ENCODE data around the gene CADM1. TPM values are rescaled to one million over a fixed set of nuclear protein-coding genes. Genes with fewer than 3 reads are reported as not detected.

Gene CADM1
- total and polyA plus RNA-seq, 2 experiments from 2014 or later: 16.5 to 18.0 TPM

DNA sequence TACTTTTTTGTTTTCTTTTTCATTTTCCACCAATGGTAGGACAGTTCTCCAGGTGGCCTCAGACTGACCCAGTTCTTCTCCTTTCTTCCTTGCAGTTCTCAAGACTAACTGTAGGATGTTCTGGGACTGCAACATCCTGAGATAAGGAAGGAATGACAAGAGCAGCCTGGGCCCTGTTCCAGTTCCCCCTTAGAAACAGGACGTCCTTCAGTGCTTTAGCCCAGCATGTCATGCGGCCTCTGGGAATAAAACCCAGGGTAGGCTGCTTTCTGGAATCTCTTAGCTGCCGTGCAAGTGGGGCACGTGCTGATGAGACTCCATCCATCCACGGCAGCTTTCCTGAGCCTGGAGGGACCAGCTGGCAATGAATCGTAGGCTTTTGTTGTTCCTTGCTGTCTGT, 24.0 kb upstream of the CADM1 start (continued):
- TF ChIP-seq, protein P1, sequence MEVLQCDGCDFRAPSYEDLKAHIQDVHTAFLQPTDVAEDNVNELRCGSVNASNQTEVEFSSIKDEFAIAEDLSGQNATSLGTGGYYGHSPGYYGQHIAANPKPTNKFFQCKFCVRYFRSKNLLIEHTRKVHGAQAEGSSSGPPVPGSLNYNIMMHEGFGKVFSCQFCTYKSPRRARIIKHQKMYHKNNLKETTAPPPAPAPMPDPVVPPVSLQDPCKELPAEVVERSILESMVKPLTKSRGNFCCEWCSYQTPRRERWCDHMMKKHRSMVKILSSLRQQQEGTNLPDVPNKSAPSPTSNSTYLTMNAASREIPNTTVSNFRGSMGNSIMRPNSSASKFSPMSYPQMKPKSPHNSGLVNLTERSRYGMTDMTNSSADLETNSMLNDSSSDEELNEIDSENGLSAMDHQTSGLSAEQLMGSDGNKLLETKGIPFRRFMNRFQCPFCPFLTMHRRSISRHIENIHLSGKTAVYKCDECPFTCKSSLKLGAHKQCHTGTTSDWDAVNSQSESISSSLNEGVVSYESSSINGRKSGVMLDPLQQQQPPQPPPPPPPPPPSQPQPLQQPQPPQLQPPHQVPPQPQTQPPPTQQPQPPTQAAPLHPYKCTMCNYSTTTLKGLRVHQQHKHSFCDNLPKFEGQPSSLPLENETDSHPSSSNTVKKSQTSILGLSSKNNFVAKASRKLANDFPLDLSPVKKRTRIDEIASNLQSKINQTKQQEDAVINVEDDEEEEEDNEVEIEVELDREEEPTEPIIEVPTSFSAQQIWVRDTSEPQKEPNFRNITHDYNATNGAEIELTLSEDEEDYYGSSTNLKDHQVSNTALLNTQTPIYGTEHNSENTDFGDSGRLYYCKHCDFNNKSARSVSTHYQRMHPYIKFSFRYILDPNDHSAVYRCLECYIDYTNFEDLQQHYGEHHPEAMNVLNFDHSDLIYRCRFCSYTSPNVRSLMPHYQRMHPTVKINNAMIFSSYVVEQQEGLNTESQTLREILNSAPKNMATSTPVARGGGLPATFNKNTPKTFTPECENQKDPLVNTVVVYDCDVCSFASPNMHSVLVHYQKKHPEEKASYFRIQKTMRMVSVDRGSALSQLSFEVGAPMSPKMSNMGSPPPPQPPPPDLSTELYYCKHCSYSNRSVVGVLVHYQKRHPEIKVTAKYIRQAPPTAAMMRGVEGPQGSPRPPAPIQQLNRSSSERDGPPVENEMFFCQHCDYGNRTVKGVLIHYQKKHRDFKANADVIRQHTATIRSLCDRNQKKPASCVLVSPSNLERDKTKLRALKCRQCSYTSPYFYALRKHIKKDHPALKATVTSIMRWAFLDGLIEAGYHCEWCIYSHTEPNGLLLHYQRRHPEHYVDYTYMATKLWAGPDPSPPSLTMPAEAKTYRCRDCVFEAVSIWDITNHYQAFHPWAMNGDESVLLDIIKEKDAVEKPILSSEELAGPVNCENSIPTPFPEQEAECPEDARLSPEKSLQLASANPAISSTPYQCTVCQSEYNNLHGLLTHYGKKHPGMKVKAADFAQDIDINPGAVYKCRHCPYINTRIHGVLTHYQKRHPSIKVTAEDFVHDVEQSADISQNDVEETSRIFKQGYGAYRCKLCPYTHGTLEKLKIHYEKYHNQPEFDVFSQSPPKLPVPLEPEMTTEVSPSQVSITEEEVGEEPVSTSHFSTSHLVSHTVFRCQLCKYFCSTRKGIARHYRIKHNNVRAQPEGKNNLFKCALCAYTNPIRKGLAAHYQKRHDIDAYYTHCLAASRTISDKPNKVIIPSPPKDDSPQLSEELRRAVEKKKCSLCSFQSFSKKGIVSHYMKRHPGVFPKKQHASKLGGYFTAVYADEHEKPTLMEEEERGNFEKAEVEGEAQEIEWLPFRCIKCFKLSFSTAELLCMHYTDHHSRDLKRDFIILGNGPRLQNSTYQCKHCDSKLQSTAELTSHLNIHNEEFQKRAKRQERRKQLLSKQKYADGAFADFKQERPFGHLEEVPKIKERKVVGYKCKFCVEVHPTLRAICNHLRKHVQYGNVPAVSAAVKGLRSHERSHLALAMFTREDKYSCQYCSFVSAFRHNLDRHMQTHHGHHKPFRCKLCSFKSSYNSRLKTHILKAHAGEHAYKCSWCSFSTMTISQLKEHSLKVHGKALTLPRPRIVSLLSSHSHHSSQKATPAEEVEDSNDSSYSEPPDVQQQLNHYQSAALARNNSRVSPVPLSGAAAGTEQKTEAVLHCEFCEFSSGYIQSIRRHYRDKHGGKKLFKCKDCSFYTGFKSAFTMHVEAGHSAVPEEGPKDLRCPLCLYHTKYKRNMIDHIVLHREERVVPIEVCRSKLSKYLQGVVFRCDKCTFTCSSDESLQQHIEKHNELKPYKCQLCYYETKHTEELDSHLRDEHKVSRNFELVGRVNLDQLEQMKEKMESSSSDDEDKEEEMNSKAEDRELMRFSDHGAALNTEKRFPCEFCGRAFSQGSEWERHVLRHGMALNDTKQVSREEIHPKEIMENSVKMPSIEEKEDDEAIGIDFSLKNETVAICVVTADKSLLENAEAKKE (CRISPR knock-in tag; IDR thresholded peaks at IDR 0.05): peak; percentile 56; the same call in 1 of the 2 replicates

DNA sequence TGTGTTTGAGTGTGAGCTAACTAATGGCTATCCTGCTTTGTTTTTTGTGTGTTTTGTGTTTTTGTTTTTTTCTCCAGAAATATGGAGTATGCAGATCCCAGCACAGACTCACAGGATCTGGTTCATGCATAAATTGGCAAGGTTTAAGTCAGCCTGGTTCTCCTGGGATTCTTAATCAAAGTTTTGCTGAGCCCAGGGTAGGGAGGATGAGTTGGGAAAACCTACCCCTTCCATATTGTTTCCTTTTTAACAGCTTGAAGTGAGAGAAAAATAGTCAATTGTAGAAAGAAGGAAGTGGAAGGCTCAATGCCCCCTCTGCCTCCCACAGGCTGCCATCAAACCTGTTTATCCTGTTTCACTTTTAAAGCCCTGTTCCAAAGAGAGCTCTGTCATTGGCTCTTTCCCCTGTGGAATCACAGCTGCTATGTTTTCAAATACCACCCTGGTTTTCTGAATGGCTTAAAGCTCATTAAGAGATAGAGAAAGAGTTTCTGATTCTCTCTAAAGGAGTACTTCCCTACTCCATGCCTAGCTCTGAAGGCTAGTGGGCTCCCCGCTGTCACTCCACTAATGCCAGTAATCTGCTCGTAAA, 23.4 kb upstream of the CADM1 start:
- H3K27me3 Mint-ChIP-seq (ENCODE audit: insufficient read depth, low read depth, poor library complexity): peaks cover 1% of the 10 kb centered on the region
- Histone ChIP-seq H3K4me1 (ENCODE audit: insufficient read depth) (peaks cover 7% of the 10 kb centered on the region; the same call in 1 of the 2 replicates), H3K79me2 (replicated peaks; ENCODE audit: insufficient read depth) (no peaks in the 10 kb centered on the region), H4K20me1 (replicated peaks; ENCODE audit: insufficient read depth) (no peaks in the 10 kb centered on the region), H3K36me3 (ENCODE audit: insufficient read depth) (no peaks in the 10 kb centered on the region), H3F3A (replicated peaks; ENCODE audit: low read depth) (no peaks in the 10 kb centered on the region), H3K4me2 (peak overlapping the region; percentile 23; the same call in 1 of the 2 replicates), H3K27ac (ENCODE audit: low read depth) (peak overlapping the region; percentile 15; the same call in 1 of the 2 replicates), H3K9me2 (ENCODE audit: insufficient read depth) (no peaks in the 10 kb centered on the region), H3K27me3 (ENCODE audit: insufficient read depth) (no peaks in the 10 kb centered on the region), H2AFZ (no peak overlapping the region), H3K4me3 (no peak overlapping the region)
- DNase-seq (ENCODE audit: low spot score) (peak; percentile 84), ATAC-seq (peak; percentile 82)
- no peak for TF ChIP-seq ZNF331 (CRISPR knock-in tag; IDR thresholded peaks at IDR 0.05; ENCODE audit: low read depth)
- no peak for TF ChIP-seq EZH2phosphoT487 (IDR thresholded peaks at IDR 0.05; ENCODE audit: unreplicated experiment)
- peak overlapping the region; percentile 94 for H3K27ac Mint-ChIP-seq
- no peaks in the 10 kb centered on the region for H3K9me3 Mint-ChIP-seq
- H3K36me3 Mint-ChIP-seq (ENCODE audit: low read depth): no peaks in the 10 kb centered on the region
- no peak overlapping the region; the same call in 2 of the 3 replicates for H3K4me3 Mint-ChIP-seq
- H3K4me1 Mint-ChIP-seq: peaks cover 25% of the 10 kb centered on the region
